SK-N-SH (cell line): Measurements from ENCODE around the gene C1orf226. TPM values are rescaled to one million over a fixed set of nuclear protein-coding genes. Genes with fewer than 3 reads are reported as not detected.

Experiments used
- CTCF ChIA-PET: fragments of 300-600, 350-600 bp; formaldehyde crosslinking; extraction: SDS; loops from one replicate; lab custom pipeline; 2021; lab: Yijun Ruan, JAX
- POLR2A ChIA-PET: fragments of 350-600 bp; sonication (Branson Sonifier 250); formaldehyde crosslinking; extraction: SDS; loops from one replicate; lab custom pipeline; 2020; ENCODE audit warnings: antibody characterized with exemption, inconsistent platforms; lab: Yijun Ruan, JAX
- DNase-seq: peaks from one replicate; pipeline ENCODE4 v3.0.0; 2012
- H2AFZ ChIP-seq: fragments of 200-600 bp; sonication (generic); 2 replicates; pipeline ENCODE4 v1.8.1; 2016; ENCODE audit warnings: antibody characterized with exemption, mild to moderate bottlenecking, low read depth
- H3F3A ChIP-seq: fragments of 200-600 bp; sonication (generic); replicated peaks from 2 replicates; pipeline ENCODE3; 2016; ENCODE audit warnings: antibody characterized with exemption, mild to moderate bottlenecking; ENCODE audit not compliant: insufficient read depth
- H3K27ac ChIP-seq, 2 experiments: fragments of 200-500 bp in 1 of 2; fragments of 200-600 bp in 1 of 2; sonication (Bioruptor generic) in 1 of 2; sonication (generic), shearing (Covaris generic) in 1 of 2; 2 replicates each; pipeline versions ENCODE4 v1.5.1 to v1.6.1; 2014 to 2016; ENCODE audit warnings: low read depth in 2 of 2, inconsistent platforms in 1 of 2, low read length in 1 of 2, mild to moderate bottlenecking in 1 of 2, mixed read lengths in 1 of 2
- H3K27me3 ChIP-seq: fragments of 200-600 bp; sonication (generic), shearing (Covaris generic); 2 replicates; pipeline ENCODE4 v1.6.1; 2016; ENCODE audit warnings: mixed run types; ENCODE audit not compliant: insufficient read depth
- H3K36me3 ChIP-seq, 2 experiments: fragments of 200-500 bp in 1 of 2; fragments of 200-600 bp in 1 of 2; sonication (Bioruptor generic) in 1 of 2; sonication (generic) in 1 of 2; replicated peaks in 1 of 2; 2 replicates each; pipeline versions ENCODE3 to v1.5.1; 2014 to 2016; ENCODE audit warnings: low read length in 1 of 2, mild to moderate bottlenecking in 1 of 2; ENCODE audit not compliant: insufficient read depth in 2 of 2, control insufficient read depth in 1 of 2
- H3K4me1 ChIP-seq, 2 experiments: fragments of 200-500 bp in 1 of 2; fragments of 200-600 bp in 1 of 2; sonication (Bioruptor generic) in 1 of 2; sonication (generic), shearing (Covaris generic) in 1 of 2; 2 replicates each; pipeline versions ENCODE4 v1.5.1 to v1.6.1; 2014 to 2016; ENCODE audit warnings: low read depth in 1 of 2, low read length in 1 of 2, mixed run types in 1 of 2; ENCODE audit not compliant: insufficient read depth in 2 of 2, control insufficient read depth in 1 of 2
- H3K4me2 ChIP-seq: fragments of 200-600 bp; sonication (generic), shearing (Covaris generic); 2 replicates; pipeline ENCODE4 v1.6.1; 2017; ENCODE audit warnings: mixed run types
- H3K4me3 ChIP-seq, 2 experiments: fragments of 200-500 bp in 1 of 2; fragments of 200-600 bp in 1 of 2; sonication (Bioruptor generic) in 1 of 2; sonication (generic), shearing (Covaris generic) in 1 of 2; 2 replicates each; pipeline versions ENCODE4 v1.5.1 to v1.8.1; 2014 to 2016; ENCODE audit warnings: low read depth in 2 of 2, inconsistent platforms in 1 of 2, low read length in 1 of 2, mild to moderate bottlenecking in 1 of 2, mixed read lengths in 1 of 2, moderate library complexity in 1 of 2
- H3K79me2 ChIP-seq: fragments of 200-600 bp; sonication (generic); 2 replicates; pipeline ENCODE4 v1.8.1; 2017; ENCODE audit warnings: mild to moderate bottlenecking; ENCODE audit not compliant: insufficient read depth
- H3K9ac ChIP-seq: fragments of 200-600 bp; sonication (generic); 2 replicates; pipeline ENCODE4 v1.6.1; 2017; ENCODE audit warnings: mixed run types
- H3K9me2 ChIP-seq: fragments of 200-600 bp; sonication (generic); 2 replicates; pipeline ENCODE4 v1.6.1; 2017; ENCODE audit warnings: mixed run types
- H3K9me3 ChIP-seq: fragments of 200-600 bp; sonication (generic); 2 replicates; pipeline ENCODE4 v1.6.1; 2017; ENCODE audit warnings: mixed run types, mild to moderate bottlenecking, moderate library complexity
- H4K20me1 ChIP-seq: fragments of 200-600 bp; sonication (generic); 2 replicates; pipeline ENCODE4 v1.6.1; 2017; ENCODE audit warnings: mild to moderate bottlenecking, mixed run types; ENCODE audit not compliant: insufficient read depth
- EP300 ChIP-seq, 2 experiments: IDR thresholded peaks; 2 replicates each; pipeline versions ENCODE4 v1.4.0 to v1.6.1; 2012; ENCODE audit warnings: borderline replicate concordance in 1 of 2, low read depth in 1 of 2, low read length in 1 of 2
- FOXJ3 ChIP-seq: sonication (generic); formaldehyde crosslinking; IDR thresholded peaks from 2 replicates; pipeline ENCODE4 v1.5.1; 2020; ENCODE audit warnings: mild to moderate bottlenecking, missing genetic modification reagents
- GABPA ChIP-seq: IDR thresholded peaks from 2 replicates; pipeline ENCODE4 v1.4.0; 2012; ENCODE audit warnings: low read depth, mild to moderate bottlenecking
- JUND ChIP-seq: IDR thresholded peaks from 2 replicates; pipeline ENCODE4 v1.4.0; 2012
- MEF2A ChIP-seq: IDR thresholded peaks from 2 replicates; pipeline ENCODE4 v1.4.0; 2012; ENCODE audit warnings: low read depth, borderline replicate concordance
- NRF1 ChIP-seq: IDR thresholded peaks from 2 replicates; pipeline ENCODE4 v1.6.1; 2012; ENCODE audit warnings: low read depth, mild to moderate bottlenecking, low read length
- PBX3 ChIP-seq: IDR thresholded peaks from 2 replicates; pipeline ENCODE4; 2012
- RAD21 ChIP-seq: IDR thresholded peaks from 2 replicates; pipeline ENCODE4 v1.6.1; 2012; ENCODE audit warnings: mild to moderate bottlenecking, low read length
- REST ChIP-seq: IDR thresholded peaks from 2 replicates; pipeline ENCODE4 v1.6.1; 2012; ENCODE audit warnings: mild to moderate bottlenecking, low read depth, low read length, moderate library complexity
- TAF1 ChIP-seq: IDR thresholded peaks from 2 replicates; pipeline ENCODE4 v1.6.1; 2012; ENCODE audit warnings: low read depth, mild to moderate bottlenecking, low read length, moderate library complexity, borderline replicate concordance
- WGBS: methylation state at CpG from one replicate; pipeline ENCODE4 v1.1.6; 2017; ENCODE audit warnings: low lambda C conversion rate; 5-methylcytosine and 5-hydroxymethylcytosine counted together
- polyA plus RNA-seq, 3 experiments: library from polyadenylated mRNA; depleted of rRNA; stranded (reverse); fragments of >200 nt; gene quantifications; 2 replicates each; pipeline ENCODE4 v1.2.3, GENCODE V29; 2012
- TF ChIP-seq, protein P1 (sequence below): IDR thresholded peaks from 2 replicates; pipeline ENCODE4 v1.4.0; 2012; ENCODE audit warnings: low read depth, borderline replicate concordance

Gene C1orf226
- polyA plus RNA-seq, 1 of the 3 experiments (the other 2 are of a cell fraction): 0.03 TPM

GRCh38 chr1:162420120-162420519 is 38.6 kb downstream of the C1orf226 start:
- Histone ChIP-seq H3K4me1 (no peaks in the 10 kb centered on the region; a peak in 1 of 4 replicates), H3K9me2 (no peaks in the 10 kb centered on the region), H4K20me1 (no peaks in the 10 kb centered on the region), H3K79me2 (no peaks in the 10 kb centered on the region), H3F3A (no peaks in the 10 kb centered on the region), H3K9me3 (peaks cover 6% of the 10 kb centered on the region; the same call in 1 of the 2 replicates), H3K27ac (no peak overlapping the region), H3K9ac (no peak overlapping the region), H2AFZ (no peak overlapping the region), H3K4me3 (no peak overlapping the region), H3K36me3 (no peaks in the 10 kb centered on the region), H3K27me3 (no peaks in the 10 kb centered on the region), H3K4me2 (no peak overlapping the region)
- no peak for DNase-seq
- ChIA-PET CTCF (no interaction called here), POLR2A (no interaction called here)
- no peak for TF ChIP-seq FOXJ3 (CRISPR knock-in tag)
- no peak for TF ChIP-seq JUND
- no peak for TF ChIP-seq RAD21
- no peak for TF ChIP-seq NRF1
- TF ChIP-seq PBX3: no peak
- no peak for TF ChIP-seq REST
- no peak for TF ChIP-seq MEF2A
- TF ChIP-seq, protein P1, sequence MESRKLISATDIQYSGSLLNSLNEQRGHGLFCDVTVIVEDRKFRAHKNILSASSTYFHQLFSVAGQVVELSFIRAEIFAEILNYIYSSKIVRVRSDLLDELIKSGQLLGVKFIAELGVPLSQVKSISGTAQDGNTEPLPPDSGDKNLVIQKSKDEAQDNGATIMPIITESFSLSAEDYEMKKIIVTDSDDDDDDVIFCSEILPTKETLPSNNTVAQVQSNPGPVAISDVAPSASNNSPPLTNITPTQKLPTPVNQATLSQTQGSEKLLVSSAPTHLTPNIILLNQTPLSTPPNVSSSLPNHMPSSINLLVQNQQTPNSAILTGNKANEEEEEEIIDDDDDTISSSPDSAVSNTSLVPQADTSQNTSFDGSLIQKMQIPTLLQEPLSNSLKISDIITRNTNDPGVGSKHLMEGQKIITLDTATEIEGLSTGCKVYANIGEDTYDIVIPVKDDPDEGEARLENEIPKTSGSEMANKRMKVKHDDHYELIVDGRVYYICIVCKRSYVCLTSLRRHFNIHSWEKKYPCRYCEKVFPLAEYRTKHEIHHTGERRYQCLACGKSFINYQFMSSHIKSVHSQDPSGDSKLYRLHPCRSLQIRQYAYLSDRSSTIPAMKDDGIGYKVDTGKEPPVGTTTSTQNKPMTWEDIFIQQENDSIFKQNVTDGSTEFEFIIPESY: no peak
- TF ChIP-seq TAF1: no peak
- TF ChIP-seq GABPA: no peak
- no peak for TF ChIP-seq EP300 (IDR thresholded peaks at IDR 0.05; ENCODE audit: borderline replicate concordance in 1 of 2, low read depth in 1 of 2, low read length in 1 of 2)
- WGBS: 61% methylated on average over 3 of the region's 3 CpGs
